Effector memory CD8-positive, alpha-beta T cell (primary cell): ENCODE data around the gene RAPGEF1.
"Not testable (repeated sequence)": the region's sequence is repeated elsewhere in the genome, so short reads cannot be mapped to it uniquely, and the experiment has no call there.

Experiments
- ATAC-seq: fragments of 150-1000 bp; cut with Tn5 transposase; replicated peaks from 2 replicates; pipeline ENCODE4 v1.10.0; 2021; ENCODE audit warnings: mild to moderate bottlenecking, moderate library complexity
- DNase-seq, 3 experiments: peaks; one replicate each; pipeline ENCODE4 v3.0.0; 2021
- H3K27ac Mint-ChIP-seq, 2 donors: one replicate each; pipeline ENCODE4 v1.8.0; 2022; ENCODE audit warnings: mild to moderate bottlenecking in 2 of 2, mixed read lengths in 2 of 2, moderate library complexity in 2 of 2
- H3K27me3 Mint-ChIP-seq, 2 donors: one replicate each; pipeline ENCODE4 v1.8.0; 2022; ENCODE audit warnings: mixed read lengths in 2 of 2
- H3K36me3 Mint-ChIP-seq: one replicate; pipeline ENCODE4 v1.8.0; 2022; ENCODE audit warnings: mild to moderate bottlenecking, moderate library complexity, mixed read lengths; ENCODE audit not compliant: insufficient read depth
- H3K4me1 Mint-ChIP-seq, 2 donors: one replicate each; pipeline ENCODE4 v1.8.0; 2022; ENCODE audit warnings: low read depth in 2 of 2, mixed read lengths in 2 of 2
- H3K4me3 Mint-ChIP-seq, 2 donors: one replicate each; pipeline ENCODE4 v1.8.0; 2022; ENCODE audit warnings: mild to moderate bottlenecking in 2 of 2, mixed read lengths in 2 of 2, moderate library complexity in 2 of 2
- H3K9me3 Mint-ChIP-seq, 2 donors: one replicate each; pipeline ENCODE4 v1.8.0; 2022; ENCODE audit warnings: mixed read lengths in 2 of 2

Gene RAPGEF1

GRCh38 chr9:131693651-131694597, 46.0 kb downstream of the RAPGEF1 start:
- H3K9me3 Mint-ChIP-seq, result no peaks in the 10 kb centered on the region
- H3K36me3 Mint-ChIP-seq, result peaks cover 4% of the 10 kb centered on the region
- DNase-seq (no peak), ATAC-seq (peak; percentile 37)
- peak overlapping the region; percentile 22 to 33 for H3K4me3 Mint-ChIP-seq
- peaks cover 75 to 80% of the 10 kb centered on the region in 2 donors for H3K4me1 Mint-ChIP-seq
- peak overlapping the region; percentile 12 to 88 for H3K27ac Mint-ChIP-seq
- H3K27me3 Mint-ChIP-seq, result no peaks in the 10 kb centered on the region

- H3K4me3 Mint-ChIP-seq, result peak overlapping the region; percentile 7 to 22
- peak overlapping the region in 1 of 2 donors; percentile 67 for H3K27ac Mint-ChIP-seq
- no peak for ATAC-seq
- H3K27me3 Mint-ChIP-seq, result no peaks in the 10 kb centered on the region
- H3K4me1 Mint-ChIP-seq, result peaks cover 75 to 81% of the 10 kb centered on the region in 2 donors
- H3K9me3 Mint-ChIP-seq, result no peaks in the 10 kb centered on the region
- peaks cover 4% of the 10 kb centered on the region for H3K36me3 Mint-ChIP-seq
- DNase-seq, result no peak
Observed at GRCh38 chr9:131692612-131693562, 47.0 kb downstream of the RAPGEF1 start.

- H3K9me3 Mint-ChIP-seq, result no peaks in the 10 kb centered on the region
- no peaks in the 10 kb centered on the region for H3K27me3 Mint-ChIP-seq
- H3K27ac Mint-ChIP-seq, result peak overlapping the region in 1 of 2 donors; percentile 88
- H3K4me1 Mint-ChIP-seq, result peaks cover 71 to 85% of the 10 kb centered on the region in 2 donors
- peaks cover 4% of the 10 kb centered on the region for H3K36me3 Mint-ChIP-seq
- H3K4me3 Mint-ChIP-seq, result peak overlapping the region; percentile 49 to 68
- DNase-seq, result no peak
- ATAC-seq, result no peak
Observed at GRCh38 chr9:131691969-131692611, 47.8 kb downstream of the RAPGEF1 start.

- Mint-ChIP-seq H3K4me3 (peak overlapping the region; percentile 49 to 68), H3K9me3 (no peaks in the 10 kb centered on the region), H3K27ac (peak overlapping the region; percentile 29 to 88), H3K27me3 (no peaks in the 10 kb centered on the region), H3K4me1 (peaks cover 69 to 94% of the 10 kb centered on the region in 2 donors), H3K36me3 (peaks cover 4% of the 10 kb centered on the region)
- ATAC-seq (peak; percentile 79), DNase-seq (no peak)
Observed at GRCh38 chr9:131690941-131691573, 48.8 kb downstream of the RAPGEF1 start.

GRCh38 chr9:131690462-131690861, 49.4 kb downstream of the RAPGEF1 start:
- Mint-ChIP-seq H3K27ac (peak overlapping the region; percentile 49 to 84), H3K4me1 (peaks cover 63 to 92% of the 10 kb centered on the region in 2 donors), H3K27me3 (no peaks in the 10 kb centered on the region), H3K9me3 (no peaks in the 10 kb centered on the region), H3K36me3 (peaks cover 4% of the 10 kb centered on the region), H3K4me3 (peak overlapping the region; percentile 53 to 66)
- no peak for ATAC-seq
- no peak for DNase-seq

- no peak for DNase-seq
- peak overlapping the region; percentile 85 to 89 for H3K27ac Mint-ChIP-seq
- H3K27me3 Mint-ChIP-seq, result no peaks in the 10 kb centered on the region
- H3K9me3 Mint-ChIP-seq, result no peaks in the 10 kb centered on the region
- H3K36me3 Mint-ChIP-seq, result no peaks in the 10 kb centered on the region
- H3K4me1 Mint-ChIP-seq, result peaks cover 49 to 89% of the 10 kb centered on the region in 2 donors
- peak overlapping the region in 1 of 2 donors; percentile 34 for H3K4me3 Mint-ChIP-seq
- ATAC-seq, result no peak
Observed at GRCh38 chr9:131688377-131688776, 51.5 kb downstream of the RAPGEF1 start.

- Mint-ChIP-seq H3K36me3 (no peaks in the 10 kb centered on the region), H3K27me3 (no peaks in the 10 kb centered on the region), H3K4me1 (peaks cover 38 to 76% of the 10 kb centered on the region in 2 donors), H3K9me3 (no peaks in the 10 kb centered on the region), H3K27ac (peak overlapping the region; percentile 77 to 85), H3K4me3 (no peak overlapping the region)
- ATAC-seq (no peak), DNase-seq (no peak)
Observed at GRCh38 chr9:131685753-131686706, 53.8 kb downstream of the RAPGEF1 start.

- not testable (repeated sequence) for H3K36me3 Mint-ChIP-seq, DNase-seq, H3K9me3 Mint-ChIP-seq, H3K4me3 Mint-ChIP-seq, H3K27ac Mint-ChIP-seq, ATAC-seq, H3K27me3 Mint-ChIP-seq
- H3K4me1 Mint-ChIP-seq, result peaks cover 46 to 78% of the 10 kb centered on the region in 2 donors
Observed at GRCh38 chr9:131683094-131683493, 56.8 kb downstream of the RAPGEF1 start.

GRCh38 chr9:131682261-131682660, 57.6 kb downstream of the RAPGEF1 start:
- Mint-ChIP-seq H3K36me3 (peaks cover 12% of the 10 kb centered on the region), H3K4me1 (peaks cover 49 to 78% of the 10 kb centered on the region in 2 donors)
- no peak for ATAC-seq

GRCh38 chr9:131681826-131682225, 58.0 kb downstream of the RAPGEF1 start:
- peaks cover 17% of the 10 kb centered on the region for H3K36me3 Mint-ChIP-seq
- not testable (repeated sequence) for H3K27me3 Mint-ChIP-seq, H3K4me3 Mint-ChIP-seq, DNase-seq, H3K9me3 Mint-ChIP-seq, ATAC-seq
- peaks cover 52 to 78% of the 10 kb centered on the region in 2 donors for H3K4me1 Mint-ChIP-seq
- H3K27ac Mint-ChIP-seq, result peak overlapping the region in 1 of 2 donors; percentile 99

More at GRCh38 chr9:131682261-131682660, 57.6 kb downstream of the RAPGEF1 start:
- H3K4me3 Mint-ChIP-seq, result no peak overlapping the region
- no peaks in the 10 kb centered on the region for H3K27me3 Mint-ChIP-seq
- no peaks in the 10 kb centered on the region for H3K9me3 Mint-ChIP-seq
- H3K27ac Mint-ChIP-seq, result peak overlapping the region; percentile 59 to 99
- no peak for DNase-seq

- H3K9me3 Mint-ChIP-seq, H3K27me3 Mint-ChIP-seq, DNase-seq, ATAC-seq, H3K4me3 Mint-ChIP-seq: not testable (repeated sequence)
- Mint-ChIP-seq H3K36me3 (peaks cover 17% of the 10 kb centered on the region), H3K27ac (peak overlapping the region; percentile 95 to 99), H3K4me1 (peaks cover 56 to 78% of the 10 kb centered on the region in 2 donors)
Observed at GRCh38 chr9:131681108-131681507, 58.8 kb downstream of the RAPGEF1 start.
